ENCODE data around the gene PPP2R3B.

DNA sequence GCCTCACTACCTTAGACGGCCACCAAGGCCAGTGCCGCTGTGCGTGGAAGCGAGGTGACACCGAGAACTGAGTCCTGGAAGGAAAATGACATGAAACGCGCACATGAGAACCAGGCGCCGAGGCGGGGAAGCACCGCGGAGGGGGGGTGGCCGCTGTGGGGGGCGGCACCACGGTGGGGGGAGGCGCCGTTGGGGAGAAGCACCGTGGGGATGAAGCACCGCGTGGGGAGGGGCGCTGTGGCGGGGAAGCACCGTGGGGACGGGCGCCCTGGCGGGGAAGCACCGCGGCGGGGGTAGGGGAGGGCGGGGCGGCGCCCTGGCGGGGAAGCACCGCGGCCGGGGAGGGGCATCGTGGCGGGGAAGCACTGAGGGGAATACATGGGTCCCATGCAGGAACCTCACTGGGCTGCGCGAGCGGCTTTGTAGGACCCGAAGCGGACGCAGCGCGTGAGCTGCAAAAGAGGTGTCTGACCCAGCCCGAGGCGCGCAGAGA is 28.0 kb downstream of the PPP2R3B start:
- no peak for TF ChIP-seq POLR2A (IDR thresholded peaks at IDR 0.05)
- TF ChIP-seq, protein P1, sequence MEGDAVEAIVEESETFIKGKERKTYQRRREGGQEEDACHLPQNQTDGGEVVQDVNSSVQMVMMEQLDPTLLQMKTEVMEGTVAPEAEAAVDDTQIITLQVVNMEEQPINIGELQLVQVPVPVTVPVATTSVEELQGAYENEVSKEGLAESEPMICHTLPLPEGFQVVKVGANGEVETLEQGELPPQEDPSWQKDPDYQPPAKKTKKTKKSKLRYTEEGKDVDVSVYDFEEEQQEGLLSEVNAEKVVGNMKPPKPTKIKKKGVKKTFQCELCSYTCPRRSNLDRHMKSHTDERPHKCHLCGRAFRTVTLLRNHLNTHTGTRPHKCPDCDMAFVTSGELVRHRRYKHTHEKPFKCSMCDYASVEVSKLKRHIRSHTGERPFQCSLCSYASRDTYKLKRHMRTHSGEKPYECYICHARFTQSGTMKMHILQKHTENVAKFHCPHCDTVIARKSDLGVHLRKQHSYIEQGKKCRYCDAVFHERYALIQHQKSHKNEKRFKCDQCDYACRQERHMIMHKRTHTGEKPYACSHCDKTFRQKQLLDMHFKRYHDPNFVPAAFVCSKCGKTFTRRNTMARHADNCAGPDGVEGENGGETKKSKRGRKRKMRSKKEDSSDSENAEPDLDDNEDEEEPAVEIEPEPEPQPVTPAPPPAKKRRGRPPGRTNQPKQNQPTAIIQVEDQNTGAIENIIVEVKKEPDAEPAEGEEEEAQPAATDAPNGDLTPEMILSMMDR (IDR thresholded peaks at IDR 0.05): no peak
